HCT116 (cell line): Measurements from ENCODE around the gene CELF4. TPM values are rescaled to one million over a fixed set of nuclear protein-coding genes. Genes with fewer than 3 reads are reported as not detected.

Experiments used
- ATAC-seq: fragments of 200-7000 bp; cut with Tn5 transposase; 2 replicates; pipeline ENCODE4 v1.9.1; 2020; ENCODE audit warnings: mild to moderate bottlenecking, moderate library complexity
- BruUV-seq: library from RNA; stranded (reverse); fragments of 400-500 nt; replicated peaks from 2 replicates; lab custom pipeline; 2021; lab: Mats Ljungman, UMichigan
- CTCF ChIA-PET: fragments of 300-600 bp; sonication (Branson Sonifier 250); formaldehyde crosslinking; loops from one replicate; lab custom pipeline; 2021; ENCODE audit warnings: antibody characterized with exemption; lab: Charles Lee
- POLR2A ChIA-PET: fragments of 300-600, 350-600 bp; sonication (Branson Sonifier 250); formaldehyde crosslinking; loops from one replicate; lab custom pipeline; 2021; ENCODE audit warnings: antibody characterized with exemption; lab: Charles Lee
- RAD21 ChIA-PET, 2 experiments: fragments of 300-600 bp; sonication (Branson Sonifier 250); formaldehyde crosslinking; loops; one replicate each; lab custom pipeline; 2023; ENCODE audit warnings: low total read pairs in 2 of 2; ENCODE audit not compliant: uncharacterized antibody in 2 of 2, unreplicated experiment in 2 of 2, low non-redundant PET in 1 of 2; lab: Charles Lee
- DNase-seq: peaks from one replicate; pipeline ENCODE4 v3.0.0-alpha.2; 2010; ENCODE audit warnings: low read depth, low spot score
- H2AFZ ChIP-seq: fragments of 200-600 bp; shearing (Covaris generic), sonication (generic); 2 replicates; pipeline ENCODE4 v1.6.1; 2017; ENCODE audit warnings: low read depth, mixed run types, mixed read lengths, antibody characterized with exemption, low read length; ENCODE audit not compliant: poor library complexity, severe bottlenecking
- H3K27ac ChIP-seq: 2 replicates; pipeline ENCODE4 v1.5.1; 2012; ENCODE audit warnings: low read depth, low read length
- H3K27me3 ChIP-seq: fragments of 200-600 bp; sonication (generic); 2 replicates; pipeline ENCODE4 v1.6.1; 2016; ENCODE audit warnings: mixed run types, low read length, mixed read lengths; ENCODE audit not compliant: insufficient read depth
- H3K36me3 ChIP-seq, 2 experiments: fragments of 200-500 bp in 1 of 2; fragments of 200-600 bp in 1 of 2; sonication (Bioruptor generic) in 1 of 2; sonication (generic) in 1 of 2; 2 replicates each; pipeline versions ENCODE4 v1.5.1 to v1.6.1; 2014 to 2016; ENCODE audit warnings: low read length in 2 of 2, inconsistent platforms in 1 of 2, mixed read lengths in 1 of 2, mixed run types in 1 of 2; ENCODE audit not compliant: insufficient read depth in 2 of 2, control insufficient read depth in 1 of 2
- H3K4me1 ChIP-seq, 2 experiments: fragments of 200-600 bp in 1 of 2; sonication (generic) in 1 of 2; 2 replicates each; pipeline versions ENCODE4 v1.5.1 to v1.6.1; 2012 to 2017; ENCODE audit warnings: low read length in 2 of 2, inconsistent platforms in 1 of 2, mild to moderate bottlenecking in 1 of 2, mixed read lengths in 1 of 2, mixed run types in 1 of 2, moderate library complexity in 1 of 2; ENCODE audit not compliant: insufficient read depth in 2 of 2, control insufficient read depth in 1 of 2
- H3K4me2 ChIP-seq: fragments of 200-600 bp; sonication (generic); 2 replicates; pipeline ENCODE4 v1.6.1; 2017; ENCODE audit warnings: mixed run types, low read length, mixed read lengths
- H3K4me3 ChIP-seq, 2 experiments: fragments of 200-600 bp in 1 of 2; sonication (generic) in 1 of 2; replicated peaks in 1 of 2; 2 replicates each; pipeline ENCODE4 v1.5.1; 2011 to 2016; ENCODE audit warnings: low read length in 2 of 2, control low read depth in 1 of 2, low read depth in 1 of 2, mild to moderate bottlenecking in 1 of 2, mixed read lengths in 1 of 2, mixed run types in 1 of 2
- H3K79me2 ChIP-seq: fragments of 200-600 bp; sonication (generic); 2 replicates; pipeline ENCODE4 v1.6.1; 2017; ENCODE audit warnings: mild to moderate bottlenecking, mixed run types, low read length, moderate library complexity, mixed read lengths; ENCODE audit not compliant: insufficient read depth
- H3K9ac ChIP-seq: fragments of 200-600 bp; sonication (generic); 2 replicates; pipeline ENCODE4 v1.6.1; 2016; ENCODE audit warnings: low read length, mixed read lengths
- H3K9me2 ChIP-seq: fragments of 200-600 bp; sonication (generic), shearing (Covaris generic); 2 replicates; pipeline ENCODE4 v1.6.1; 2017; ENCODE audit warnings: mixed run types, mild to moderate bottlenecking, moderate library complexity; ENCODE audit not compliant: insufficient read depth
- H3K9me3 ChIP-seq, 2 experiments: fragments of 200-500 bp in 1 of 2; fragments of 200-600 bp in 1 of 2; sonication (Bioruptor generic) in 1 of 2; sonication (generic) in 1 of 2; 2 replicates each; pipeline ENCODE4 v1.6.1; 2014 to 2017; ENCODE audit warnings: low read length in 2 of 2, mixed read lengths in 2 of 2, inconsistent platforms in 1 of 2, low read depth in 1 of 2, mild to moderate bottlenecking in 1 of 2, mixed run types in 1 of 2, moderate library complexity in 1 of 2; ENCODE audit not compliant: control insufficient read depth in 1 of 2, insufficient read depth in 1 of 2
- H4K20me1 ChIP-seq: fragments of 200-600 bp; sonication (generic), shearing (Covaris generic); 2 replicates; pipeline ENCODE4 v1.6.1; 2017; ENCODE audit warnings: mixed run types, mild to moderate bottlenecking, moderate library complexity; ENCODE audit not compliant: insufficient read depth
- CBX3 ChIP-seq: IDR thresholded peaks from 2 replicates; pipeline ENCODE4 v1.6.1; 2012; ENCODE audit warnings: low read depth
- CEBPB ChIP-seq: IDR thresholded peaks from 2 replicates; pipeline ENCODE4 v1.6.1; 2012; ENCODE audit warnings: low read depth
- CTCF ChIP-seq, 3 experiments: fragments of 200-600 bp in 1 of 3; sonication (generic) in 1 of 3; IDR thresholded peaks in 2 of 3; conservative IDR thresholded peaks in 1 of 3; 2 replicates each; pipeline ENCODE4 v1.5.1; 2012 to 2017; ENCODE audit warnings: low read depth in 2 of 3, low read length in 2 of 3, antibody characterized with exemption in 1 of 3, borderline replicate concordance in 1 of 3, control low read depth in 1 of 3, mild to moderate bottlenecking in 1 of 3, mixed read lengths in 1 of 3, mixed run types in 1 of 3, moderate library complexity in 1 of 3; ENCODE audit not compliant: insufficient read depth in 1 of 3
- EGR1 ChIP-seq: IDR thresholded peaks from 2 replicates; pipeline ENCODE4 v1.6.1; 2012; ENCODE audit warnings: low read depth
- ELF1 ChIP-seq: IDR thresholded peaks from 2 replicates; pipeline ENCODE4 v1.6.1; 2012; ENCODE audit warnings: low read depth, borderline replicate concordance
- EZH2phosphoT487 ChIP-seq: fragments of 200-600 bp; IDR thresholded peaks from 2 replicates; pipeline ENCODE4 v1.6.1; 2018; ENCODE audit warnings: antibody characterized with exemption, borderline replicate concordance
- JUND ChIP-seq: IDR thresholded peaks from 2 replicates; pipeline ENCODE4 v1.6.1; 2012
- MAX ChIP-seq: IDR thresholded peaks from 2 replicates; pipeline ENCODE4 v1.6.1; 2012
- POLR2A ChIP-seq: IDR thresholded peaks from 2 replicates; pipeline ENCODE4 v1.7.0; 2011; ENCODE audit warnings: borderline replicate concordance; ENCODE audit not compliant: insufficient read depth, insufficient read length; ENCODE audit errors: extremely low read depth
- RAD21 ChIP-seq: IDR thresholded peaks from 2 replicates; pipeline ENCODE4 v1.6.1; 2012; ENCODE audit warnings: low read depth, mild to moderate bottlenecking
- REST ChIP-seq: IDR thresholded peaks from 2 replicates; pipeline ENCODE4 v1.6.1; 2012; ENCODE audit warnings: low read depth
- SIN3A ChIP-seq: IDR thresholded peaks from 2 replicates; pipeline ENCODE4 v1.6.1; 2012; ENCODE audit warnings: low read depth
- SP1 ChIP-seq: IDR thresholded peaks from 2 replicates; pipeline ENCODE4 v1.6.1; 2012; ENCODE audit warnings: low read depth
- SRF ChIP-seq: IDR thresholded peaks from 2 replicates; pipeline ENCODE4 v1.6.1; 2012; ENCODE audit warnings: low read depth
- TCF7L2 ChIP-seq: IDR thresholded peaks from 2 replicates; pipeline ENCODE4 v1.7.0; 2011; ENCODE audit warnings: borderline replicate concordance, inconsistent platforms; ENCODE audit not compliant: insufficient read depth, insufficient read length; ENCODE audit errors: extremely low read depth
- YY1 ChIP-seq: IDR thresholded peaks from 2 replicates; pipeline ENCODE4 v1.6.1; 2011; ENCODE audit warnings: low read length, low read depth, moderate library complexity, mild to moderate bottlenecking; ENCODE audit not compliant: insufficient replicate concordance; ENCODE audit errors: extremely low read depth
- ZBTB33 ChIP-seq: IDR thresholded peaks from 2 replicates; pipeline ENCODE4 v1.6.1; 2011; ENCODE audit warnings: mild to moderate bottlenecking, low read length, moderate library complexity; ENCODE audit not compliant: insufficient replicate concordance; ENCODE audit errors: extremely low read depth
- ZFX ChIP-seq: fragments of 450-650 bp; IDR thresholded peaks from 2 replicates; pipeline ENCODE4 v1.6.1; 2017
- ZNF274 ChIP-seq: fragments of 200-500 bp; sonication (Bioruptor generic); IDR thresholded peaks from 2 replicates; pipeline ENCODE4 v1.6.1; 2014; ENCODE audit warnings: mild to moderate bottlenecking, low read depth, low read length, inconsistent platforms
- intact Hi-C: fragments of 100-400 bp; cut with micrococcal nuclease; formaldehyde crosslinking; loops from 2 replicates; pipeline ENCODE4 v1.10.0; 2022
- total RNA-seq: library from RNA; stranded (reverse); gene quantifications from one replicate; pipeline ENCODE4 v1.2.1, GENCODE V29; 2021; ENCODE audit not compliant: unreplicated experiment

Gene CELF4
- total RNA-seq, 1 experiment from 2014 or later, result not detected

- TF ChIP-seq REST, result no peak
- TF ChIP-seq SRF, result no peak
- TF ChIP-seq YY1, result no peak
Observed at GRCh38 chr18:37252342-37252741, 313.3 kb downstream of the CELF4 start (continued).

GRCh38 chr18:37251679-37252078 lies 313.9 kb downstream of the CELF4 start:
- no peak overlapping the region for H3K9ac ChIP-seq
- no peak overlapping the region for H3K4me3 ChIP-seq
- H2AFZ ChIP-seq, result no peak overlapping the region
- no peaks in the 10 kb centered on the region for H3K79me2 ChIP-seq
- CTCF ChIA-PET, result no interaction called here
- no TSS peak for BruUV-seq
- no peaks in the 10 kb centered on the region for H4K20me1 ChIP-seq
- H3K9me3 ChIP-seq, result no peaks in the 10 kb centered on the region
- H3K4me1 ChIP-seq, result no peaks in the 10 kb centered on the region; a peak in 1 of 4 replicates
- intact Hi-C loops, result no loop called here
- H3K9me2 ChIP-seq, result no peaks in the 10 kb centered on the region
- H3K4me2 ChIP-seq, result no peak overlapping the region
- H3K36me3 ChIP-seq, result no peaks in the 10 kb centered on the region
- DNase-seq, result no peak
- POLR2A ChIA-PET, result no interaction called here
- RAD21 ChIA-PET, result interaction anchor here in 1 of 2 experiments (0.9 kb wide), 1 partner anchor 533 kb away, joined by 3 read pairs; no protein-coding TSS in a partner anchor
- H3K27me3 ChIP-seq, result peaks cover 3% of the 10 kb centered on the region; the same call in 1 of the 2 replicates
- TF ChIP-seq TCF7L2 (no peak), ZFX (no peak), ZBTB33 (no peak), CTCF (IDR thresholded peaks at IDR 0.05 in 2 of 3, conservative IDR thresholded peaks at IDR 0.05 in 1 of 3; ENCODE audit: borderline replicate concordance in 1 of 3, insufficient read depth in 1 of 3, low read depth in 2 of 3, low read length in 2 of 3) (no peak), EGR1 (no peak), RAD21 (no peak), CEBPB (no peak), SP1 (no peak), SIN3A (no peak), YY1 (no peak), EZH2phosphoT487 (no peak), SRF (no peak), MAX (no peak), ELF1 (no peak), POLR2A (no peak), ZNF274 (no peak), CBX3 (no peak), JUND (no peak)
- TF ChIP-seq, all 23 proteins: peak for 0
- no peak for ATAC-seq
- no peak overlapping the region for H3K27ac ChIP-seq
